ENCODE data around the gene PCYOX1L. TPM values are rescaled to one million over a fixed set of nuclear protein-coding genes. Genes with fewer than 3 reads are reported as not detected.

PCYOX1L gene
- total RNA-seq, 2 experiments from 2014 or later = 21.8 to 24.0 TPM

DNA sequence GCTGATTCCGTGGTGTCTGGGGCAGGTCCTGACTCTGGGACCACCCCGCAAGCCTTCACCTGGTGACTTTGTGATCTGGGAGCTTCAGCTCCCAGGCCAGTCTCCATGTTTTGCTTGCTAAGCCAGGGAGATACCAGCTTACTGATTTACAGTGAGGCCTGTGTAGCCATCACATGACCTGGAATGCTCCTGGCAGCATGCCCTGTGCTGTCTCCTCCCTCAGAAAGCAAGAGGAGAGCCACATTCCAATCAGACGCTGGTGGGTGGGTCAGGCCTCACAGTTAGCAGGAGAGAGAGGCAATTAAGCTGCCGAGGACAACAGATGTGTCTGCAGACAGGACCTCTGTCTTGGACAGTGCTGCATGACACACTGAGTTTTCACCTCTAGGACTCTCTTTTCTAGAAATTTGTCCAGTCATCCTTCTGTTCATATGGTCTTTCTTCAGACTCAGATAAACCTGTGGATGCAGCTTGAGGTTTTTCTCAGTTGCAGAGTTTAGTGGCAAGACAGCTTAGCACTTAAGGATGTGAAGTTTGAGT, 37.0 kb upstream of the PCYOX1L start:
- CTCF ChIA-PET = interaction anchor here (1.2 to 12.4 kb wide), 6 partner anchors 9 to 113 kb away, joined by 3 to 289 read pairs (median 5); partner anchors contain the start of gene GRPEL2
- Mint-ChIP-seq H3K4me1 (ENCODE audit: low read depth) (peaks cover 1% of the 10 kb centered on the region), H3K9me3 (no peaks in the 10 kb centered on the region), H3K4me3 (no peak overlapping the region), H3K27ac (no peak overlapping the region), H3K27me3 (no peaks in the 10 kb centered on the region), H3K36me3 (no peaks in the 10 kb centered on the region)
- intact Hi-C loops (cut with micrococcal nuclease) = no loop called here
- POLR2A ChIA-PET = interaction anchor here (2.1 kb wide), 1 partner anchor 25 kb away, joined by 7 read pairs; the partner anchor contains the start of gene GRPEL2
- no peak for DNase-seq

DNA sequence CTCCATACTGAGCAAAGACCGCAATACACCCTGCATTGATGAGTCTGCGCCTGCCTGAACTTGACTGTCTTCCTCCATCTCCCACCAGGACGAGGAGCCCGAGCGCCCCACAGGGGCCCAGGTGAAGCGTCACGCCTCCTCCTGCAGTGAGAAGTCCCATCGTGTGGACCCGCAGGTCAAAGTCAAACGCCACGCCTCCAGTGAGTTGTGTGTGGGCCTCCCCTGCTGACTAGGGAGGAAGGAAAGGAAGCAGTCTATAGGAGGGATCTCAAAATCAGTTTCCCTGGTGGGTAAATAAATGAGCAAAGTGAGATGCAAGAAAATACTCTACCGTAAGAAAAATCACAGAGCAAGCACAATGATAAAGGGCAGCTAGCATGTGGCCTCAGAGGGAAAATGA, 35.3 kb upstream of the PCYOX1L start:
- no peak overlapping the region for H3K27ac Mint-ChIP-seq
- H3K4me3 Mint-ChIP-seq = no peak overlapping the region
- H3K36me3 Mint-ChIP-seq = no peaks in the 10 kb centered on the region
- intact Hi-C loops (cut with micrococcal nuclease) = no loop called here
- CTCF ChIA-PET = interaction anchor here (0.6 to 12.4 kb wide), 3 partner anchors 9 to 109 kb away, joined by 3 to 289 read pairs (median 4); no protein-coding TSS in a partner anchor
- H3K4me1 Mint-ChIP-seq (ENCODE audit: low read depth) = no peaks in the 10 kb centered on the region
- H3K9me3 Mint-ChIP-seq = no peaks in the 10 kb centered on the region
- POLR2A ChIA-PET = no interaction called here
- H3K27me3 Mint-ChIP-seq = no peaks in the 10 kb centered on the region
- no peak for DNase-seq

DNA sequence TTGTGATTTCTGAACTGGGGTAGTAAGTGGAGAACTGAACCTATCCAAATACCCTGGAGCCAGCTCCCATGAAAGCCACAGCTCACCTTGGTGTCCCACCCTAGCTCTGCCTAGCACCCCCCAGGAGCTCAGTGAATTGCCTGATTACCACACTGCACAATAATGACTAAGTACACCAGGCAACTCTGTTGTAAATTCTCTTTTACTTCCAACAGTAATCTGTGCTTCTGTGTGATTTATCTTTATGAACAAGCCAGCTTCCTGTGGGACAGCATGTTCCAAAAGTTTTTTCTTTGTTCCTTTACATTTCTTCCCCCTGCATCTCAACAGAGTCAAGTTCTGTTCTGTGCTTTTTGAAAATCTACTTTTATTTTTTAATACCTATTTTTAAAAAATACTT, 34.6 kb upstream of the PCYOX1L start:
- intact Hi-C loops (cut with micrococcal nuclease) = no loop called here
- ChIA-PET POLR2A (no interaction called here), CTCF (interaction anchor here (0.6 to 12.4 kb wide), 4 partner anchors 9 to 111 kb away, joined by 3 to 289 read pairs (median 4); no protein-coding TSS in a partner anchor)
- Mint-ChIP-seq H3K4me1 (ENCODE audit: low read depth) (no peaks in the 10 kb centered on the region), H3K4me3 (no peak overlapping the region), H3K36me3 (no peaks in the 10 kb centered on the region), H3K9me3 (no peaks in the 10 kb centered on the region), H3K27ac (no peak overlapping the region), H3K27me3 (no peaks in the 10 kb centered on the region)
- DNase-seq = no peak

DNA sequence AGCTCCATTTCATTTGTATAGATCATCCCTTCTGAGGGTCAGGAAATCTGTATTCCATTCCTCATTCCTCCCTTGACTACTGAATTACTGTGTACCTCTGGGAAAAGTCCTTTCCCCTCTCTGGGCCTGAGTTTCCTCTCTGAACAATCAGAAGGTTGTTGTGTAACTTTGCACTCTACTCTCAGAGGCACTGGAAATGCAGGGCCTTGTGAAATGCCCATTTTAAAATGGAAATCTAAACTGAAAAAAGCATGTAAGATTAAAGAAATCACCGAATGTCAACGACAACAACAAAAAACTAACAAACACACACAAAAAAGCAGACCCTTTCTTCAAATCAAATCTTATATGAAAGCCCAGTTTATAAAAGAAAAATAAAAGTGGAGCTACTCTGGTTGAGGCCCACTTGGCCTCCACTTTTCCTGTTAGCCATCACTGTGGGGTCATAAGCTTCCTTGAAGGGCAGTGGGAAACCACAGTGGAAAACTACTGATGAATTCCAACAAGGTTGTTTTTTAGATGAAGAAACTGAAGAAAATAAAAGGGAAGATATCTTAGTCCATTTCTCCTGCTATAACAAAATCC, 34.1 kb upstream of the PCYOX1L start:
- Mint-ChIP-seq H3K27ac (no peak overlapping the region), H3K9me3 (no peaks in the 10 kb centered on the region), H3K36me3 (no peaks in the 10 kb centered on the region), H3K4me1 (ENCODE audit: low read depth) (no peaks in the 10 kb centered on the region), H3K4me3 (no peak overlapping the region), H3K27me3 (no peaks in the 10 kb centered on the region)
- CTCF ChIA-PET = interaction anchor here (1.5 to 12.4 kb wide), 4 partner anchors 10 to 110 kb away, joined by 3 to 289 read pairs (median 5); no protein-coding TSS in a partner anchor
- intact Hi-C loops (cut with micrococcal nuclease) = no loop called here
- POLR2A ChIA-PET = no interaction called here
- DNase-seq = no peak

DNA sequence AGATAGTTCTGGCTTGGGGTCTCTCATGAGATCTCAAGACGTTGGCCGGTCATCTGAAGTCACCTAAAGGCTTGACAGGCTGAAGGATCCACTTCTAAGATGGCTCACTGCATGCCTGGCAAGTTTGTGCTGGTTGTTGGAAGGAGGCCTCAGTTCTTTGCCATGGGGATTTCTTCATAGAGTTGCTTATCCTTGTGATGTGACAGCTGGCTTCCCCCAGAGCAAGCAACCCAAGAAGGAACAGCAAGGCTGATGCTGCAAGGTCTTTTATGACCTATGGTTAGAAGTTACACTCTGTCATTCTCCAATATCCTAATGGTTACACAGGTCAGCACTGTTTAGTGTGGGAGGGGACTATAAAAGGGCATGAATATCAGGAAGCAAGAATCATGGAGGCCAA, 33.2 kb upstream of the PCYOX1L start:
- Mint-ChIP-seq H3K27me3 (no peaks in the 10 kb centered on the region), H3K27ac (no peak overlapping the region), H3K4me3 (no peak overlapping the region), H3K36me3 (no peaks in the 10 kb centered on the region), H3K9me3 (no peaks in the 10 kb centered on the region), H3K4me1 (ENCODE audit: low read depth) (no peaks in the 10 kb centered on the region)
- CTCF ChIA-PET = interaction anchor here (2.1 to 12.4 kb wide), 2 partner anchors 11 to 45 kb away, joined by 6 to 289 read pairs; no protein-coding TSS in a partner anchor
- POLR2A ChIA-PET = no interaction called here
- no peak for DNase-seq
- intact Hi-C loops (cut with micrococcal nuclease) = no loop called here

DNA sequence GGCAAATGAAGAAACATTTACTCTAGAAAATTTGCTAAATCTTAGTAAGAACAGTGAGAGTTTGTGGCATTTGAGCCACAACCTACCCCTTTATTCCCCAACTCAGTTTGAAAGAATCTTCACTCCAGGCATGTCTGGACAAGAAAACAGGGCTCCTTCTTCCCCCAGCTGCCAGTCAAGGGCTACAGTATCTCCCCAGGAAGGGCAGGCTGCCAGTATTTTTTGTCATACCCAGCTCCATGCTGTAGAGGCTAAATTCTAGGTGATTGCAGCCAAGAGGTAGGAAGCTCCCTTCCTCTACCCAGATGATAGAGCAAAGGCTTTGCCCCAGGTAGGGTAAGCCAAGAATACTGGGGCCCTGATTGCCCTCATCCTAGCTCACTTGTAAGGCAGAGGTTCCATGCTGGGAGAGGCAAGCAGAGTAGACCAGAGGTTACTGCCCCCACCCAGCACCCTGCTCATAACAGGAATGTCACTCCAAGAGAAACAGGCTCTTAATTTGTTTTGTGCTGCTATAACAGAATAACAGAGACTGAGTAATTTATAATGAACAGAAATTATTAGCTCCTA, 32.6 kb upstream of the PCYOX1L start:
- no peak overlapping the region for H3K27ac Mint-ChIP-seq
- DNase-seq = no peak
- H3K4me3 Mint-ChIP-seq = no peak overlapping the region
- CTCF ChIA-PET = interaction anchor here (1.0 to 12.4 kb wide), 4 partner anchors 8 to 44 kb away, joined by 3 to 289 read pairs (median 8); no protein-coding TSS in a partner anchor
- H3K36me3 Mint-ChIP-seq = no peaks in the 10 kb centered on the region
- POLR2A ChIA-PET = no interaction called here
- H3K27me3 Mint-ChIP-seq = no peaks in the 10 kb centered on the region
- intact Hi-C loops (cut with micrococcal nuclease) = no loop called here
- H3K9me3 Mint-ChIP-seq = no peaks in the 10 kb centered on the region
- no peaks in the 10 kb centered on the region for H3K4me1 Mint-ChIP-seq (ENCODE audit: low read depth)

DNA sequence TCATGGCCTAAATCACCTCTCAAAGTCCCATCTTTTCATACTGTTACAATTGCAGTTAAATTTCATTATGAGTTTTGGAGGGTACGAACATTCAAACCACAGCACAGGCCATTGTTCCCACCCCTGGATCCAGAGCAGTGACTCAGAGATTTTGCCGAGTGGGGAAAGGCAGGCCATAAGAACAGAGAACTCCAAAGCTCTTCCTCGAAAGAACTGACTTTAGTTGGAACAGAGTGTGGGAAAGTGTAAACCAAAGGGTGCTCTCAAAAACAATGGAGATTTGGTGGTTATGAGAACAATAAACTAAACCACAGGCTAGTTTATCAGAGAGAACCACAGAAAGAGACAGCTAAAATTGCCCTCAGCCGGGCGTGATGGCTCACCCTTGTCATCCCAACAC, 32.0 kb upstream of the PCYOX1L start:
- Mint-ChIP-seq H3K27ac (no peak overlapping the region), H3K27me3 (no peaks in the 10 kb centered on the region), H3K4me1 (ENCODE audit: low read depth) (no peaks in the 10 kb centered on the region), H3K9me3 (no peaks in the 10 kb centered on the region), H3K4me3 (no peak overlapping the region), H3K36me3 (no peaks in the 10 kb centered on the region)
- POLR2A ChIA-PET = no interaction called here
- intact Hi-C loops (cut with micrococcal nuclease) = no loop called here
- CTCF ChIA-PET = interaction anchor here (1.0 to 3.1 kb wide), 3 partner anchors 9 to 42 kb away, joined by 3 to 11 read pairs (median 6); no protein-coding TSS in a partner anchor
- DNase-seq = no peak

DNA sequence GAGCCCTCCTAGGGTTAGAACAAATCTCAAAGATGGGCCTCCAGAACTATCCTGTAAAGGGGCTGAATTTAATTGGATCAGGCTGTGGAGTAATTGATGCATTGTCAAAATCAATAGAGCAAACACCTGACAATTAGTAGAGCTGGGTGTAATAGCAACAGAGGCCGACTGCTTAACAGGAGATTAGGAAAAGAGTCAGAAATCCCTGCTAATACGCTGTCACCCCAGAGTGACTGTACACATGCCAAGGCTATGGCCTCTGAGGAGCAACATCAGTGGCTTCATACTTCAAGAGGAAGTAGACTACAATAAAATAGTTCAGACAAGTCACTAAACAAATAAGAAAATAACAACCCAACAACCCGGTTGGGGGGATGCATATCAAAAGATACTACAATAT, 31.2 kb upstream of the PCYOX1L start:
- Mint-ChIP-seq H3K36me3 (no peaks in the 10 kb centered on the region), H3K4me3 (no peak overlapping the region), H3K4me1 (ENCODE audit: low read depth) (no peaks in the 10 kb centered on the region), H3K27ac (no peak overlapping the region), H3K27me3 (no peaks in the 10 kb centered on the region), H3K9me3 (no peaks in the 10 kb centered on the region)
- DNase-seq = no peak
- ChIA-PET CTCF (interaction anchor here (1.2 to 3.1 kb wide), 2 partner anchors 41 to 45 kb away, joined by 3 to 11 read pairs; no protein-coding TSS in a partner anchor), POLR2A (no interaction called here)
- intact Hi-C loops (cut with micrococcal nuclease) = no loop called here

DNA sequence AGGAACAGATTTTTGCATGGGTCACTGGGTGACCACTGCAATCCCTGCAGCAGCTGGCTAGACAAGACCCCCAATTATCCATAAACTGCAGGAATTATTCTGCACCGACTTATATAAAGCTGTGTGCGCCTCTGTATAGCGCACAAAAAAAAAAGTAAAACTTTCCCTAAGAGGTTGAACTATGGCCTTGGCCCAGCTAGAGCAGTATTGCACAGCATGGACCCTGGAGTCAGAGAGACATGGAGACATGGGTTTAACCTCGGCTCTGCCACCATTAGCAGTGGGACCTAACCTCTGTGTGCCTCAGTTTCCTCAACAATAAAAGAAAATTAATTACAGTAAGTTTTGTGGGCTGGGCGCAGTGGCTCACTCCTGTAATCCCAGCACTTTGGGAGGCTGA, 29.7 kb upstream of the PCYOX1L start:
- ChIA-PET POLR2A (no interaction called here), CTCF (interaction anchor here (0.6 to 3.1 kb wide), 3 partner anchors 40 to 107 kb away, joined by 3 to 11 read pairs (median 4); no protein-coding TSS in a partner anchor)
- no peaks in the 10 kb centered on the region for H3K4me1 Mint-ChIP-seq (ENCODE audit: low read depth)
- no peaks in the 10 kb centered on the region for H3K27me3 Mint-ChIP-seq
- H3K4me3 Mint-ChIP-seq = no peak overlapping the region
- no peaks in the 10 kb centered on the region for H3K9me3 Mint-ChIP-seq
- intact Hi-C loops (cut with micrococcal nuclease) = no loop called here
- DNase-seq = no peak
- no peak overlapping the region for H3K27ac Mint-ChIP-seq
- H3K36me3 Mint-ChIP-seq = no peaks in the 10 kb centered on the region

DNA sequence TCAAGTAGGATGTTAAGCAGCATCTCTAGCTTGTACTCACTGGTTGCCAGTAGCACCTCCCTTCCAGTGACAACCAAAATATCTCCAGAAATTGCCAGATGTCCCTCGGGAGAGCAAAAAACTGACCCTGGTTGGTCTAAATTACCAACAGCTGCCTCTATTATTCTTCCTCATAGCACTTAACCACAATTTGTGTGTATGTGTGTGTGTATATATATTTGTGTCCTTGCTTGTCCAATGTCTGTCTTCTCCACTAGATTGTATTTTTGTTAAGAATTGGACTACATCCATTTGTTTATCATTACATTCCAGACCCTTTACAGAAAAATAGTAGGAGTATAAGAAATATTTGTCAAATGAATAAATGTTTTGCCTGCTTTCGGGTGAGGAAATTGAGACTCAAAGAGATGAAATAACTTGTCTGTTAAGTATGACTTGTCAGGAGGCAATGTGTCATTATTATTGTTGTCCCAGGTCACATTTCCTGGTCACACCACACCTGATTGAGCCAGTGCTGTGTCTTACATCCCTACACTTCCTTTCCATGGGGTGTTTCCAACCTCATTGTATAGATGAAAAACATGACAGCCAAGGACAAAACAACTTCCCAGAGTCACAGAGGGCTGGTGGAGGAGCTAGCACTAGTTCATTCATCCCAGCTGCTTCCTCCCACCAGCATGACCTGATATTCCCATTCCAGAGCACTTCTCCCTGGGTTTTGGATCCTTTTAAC, 24.0 kb upstream of the PCYOX1L start:
- H3K27me3 Mint-ChIP-seq = no peaks in the 10 kb centered on the region
- ChIA-PET POLR2A (interaction anchor here (0.6 to 1.3 kb wide), 2 partner anchors 11 to 195 kb away, joined by 3 to 5 read pairs; partner anchors contain the start of gene GRPEL2), CTCF (interaction anchor here (1.0 to 3.3 kb wide), 2 partner anchors 20 to 37 kb away, joined by 3 to 10 read pairs; no protein-coding TSS in a partner anchor)
- H3K4me3 Mint-ChIP-seq = no peak overlapping the region
- no peaks in the 10 kb centered on the region for H3K9me3 Mint-ChIP-seq
- intact Hi-C loops (cut with micrococcal nuclease) = no loop called here
- no peaks in the 10 kb centered on the region for H3K4me1 Mint-ChIP-seq (ENCODE audit: low read depth)
- H3K27ac Mint-ChIP-seq = no peak overlapping the region
- no peak for DNase-seq
- no peaks in the 10 kb centered on the region for H3K36me3 Mint-ChIP-seq

DNA sequence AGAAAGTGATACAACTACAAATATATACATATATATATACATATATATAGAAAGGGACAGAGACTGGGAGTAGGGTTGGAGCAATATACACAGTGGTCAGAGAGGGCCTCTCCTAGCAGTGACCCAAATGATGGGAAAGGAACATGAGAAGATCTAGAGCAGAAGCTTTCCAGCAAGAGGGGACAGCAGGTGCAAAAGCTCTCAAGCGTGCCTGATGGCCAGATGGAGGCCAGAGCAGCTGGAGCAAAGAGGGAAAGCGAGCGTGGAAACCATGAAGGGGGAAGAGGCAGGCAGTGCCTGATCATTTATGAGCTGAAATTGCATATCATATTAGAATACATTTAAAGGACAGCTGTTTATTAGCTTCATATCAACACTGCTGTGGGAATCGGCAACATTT, 20.1 kb upstream of the PCYOX1L start:
- Mint-ChIP-seq H3K9me3 (no peaks in the 10 kb centered on the region), H3K27me3 (no peaks in the 10 kb centered on the region), H3K27ac (no peak overlapping the region), H3K36me3 (no peaks in the 10 kb centered on the region), H3K4me3 (no peak overlapping the region), H3K4me1 (ENCODE audit: low read depth) (no peaks in the 10 kb centered on the region)
- ChIA-PET CTCF (interaction anchor here (1.1 kb wide), 1 partner anchor 20 kb away, joined by 4 read pairs; the partner anchor contains the start of gene PCYOX1L), POLR2A (no interaction called here)
- no peak for DNase-seq
- intact Hi-C loops (cut with micrococcal nuclease) = no loop called here

DNA sequence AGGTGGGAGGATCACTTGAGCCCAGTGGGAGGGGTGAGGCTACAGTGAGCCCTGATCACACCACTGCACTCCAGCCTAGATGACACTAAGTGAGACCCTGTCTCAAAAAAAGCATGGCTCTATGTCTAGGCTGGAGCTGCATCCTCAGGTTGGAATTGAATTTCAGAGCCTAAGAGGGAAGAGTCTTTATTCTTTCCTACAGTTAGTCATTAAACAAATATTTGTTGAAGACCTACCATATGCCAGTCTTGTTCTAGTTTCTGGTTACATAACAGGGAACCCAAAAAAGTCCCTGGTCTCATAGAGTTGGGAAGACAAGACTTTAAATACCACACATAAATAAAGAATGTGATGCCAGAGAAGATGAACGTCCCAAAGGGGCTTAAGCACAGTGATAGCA, 19.5 kb upstream of the PCYOX1L start:
- intact Hi-C loops (cut with micrococcal nuclease) = no loop called here
- ChIA-PET CTCF (interaction anchor here (1.1 kb wide), 1 partner anchor 19 kb away, joined by 4 read pairs; the partner anchor contains the start of gene PCYOX1L), POLR2A (no interaction called here)
- Mint-ChIP-seq H3K9me3 (no peaks in the 10 kb centered on the region), H3K27ac (no peak overlapping the region), H3K27me3 (no peaks in the 10 kb centered on the region), H3K4me1 (ENCODE audit: low read depth) (no peaks in the 10 kb centered on the region), H3K36me3 (no peaks in the 10 kb centered on the region), H3K4me3 (no peak overlapping the region)
- no peak for DNase-seq
